ENCODE results near the gene GPR55. TPM values are rescaled to one million over a fixed set of nuclear protein-coding genes. Genes with fewer than 3 reads are reported as not detected.

Gene GPR55
- total RNA-seq, 1 experiment from 2014 or later, result 0.07 TPM

DNA sequence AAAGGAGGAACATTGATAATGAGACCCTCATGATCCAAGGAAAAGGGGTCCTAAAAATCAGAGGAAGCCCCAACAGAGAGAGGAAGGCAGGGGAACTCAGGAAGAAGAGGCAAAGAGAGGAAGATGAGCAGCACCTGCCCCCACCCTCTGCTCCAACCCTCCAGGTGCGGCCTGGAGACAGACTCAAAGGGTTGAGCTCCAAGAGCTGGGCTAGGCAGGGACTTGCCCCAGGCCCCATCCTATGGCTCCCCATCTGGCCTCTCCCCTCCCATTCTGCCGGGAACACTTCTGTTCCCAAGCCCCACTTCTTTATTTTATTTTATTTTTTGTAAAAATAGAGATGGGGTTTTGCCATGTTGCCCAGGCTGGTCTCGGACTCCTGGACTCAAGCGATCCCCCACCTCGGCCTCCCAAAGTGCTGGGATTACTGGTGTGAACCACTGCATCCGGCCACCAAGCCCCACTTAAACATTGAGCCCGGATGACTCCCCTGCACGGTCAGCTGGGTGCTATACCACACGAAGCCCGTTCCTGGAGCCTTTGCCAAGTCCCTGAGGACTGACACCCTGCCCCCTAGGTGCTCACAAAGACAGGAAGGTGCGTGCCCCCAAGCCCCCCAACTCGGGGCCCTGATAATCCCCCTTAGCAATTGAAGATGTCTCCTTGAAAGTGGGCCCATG lies 3.8 kb upstream of the GPR55 start:
- no peak overlapping the region for H3K4me2 ChIP-seq (ENCODE audit: low read length)
- DNase-seq (no peak), ATAC-seq (no peak)
- no peak overlapping the region for H2AFZ ChIP-seq (ENCODE audit: low read length)
- no peak overlapping the region for H3K4me3 ChIP-seq (ENCODE audit: low read length)
- no peaks in the 10 kb centered on the region for H3K36me3 ChIP-seq (ENCODE audit: low read depth, low read length)
- H3K27me3 ChIP-seq (ENCODE audit: low read length), result no peaks in the 10 kb centered on the region
- CTCF ChIA-PET, result no interaction called here
- no peaks in the 10 kb centered on the region for H3K79me2 ChIP-seq (ENCODE audit: low read length)
- no peaks in the 10 kb centered on the region for H4K20me1 ChIP-seq (ENCODE audit: low read length)
- TF ChIP-seq, protein P1, sequence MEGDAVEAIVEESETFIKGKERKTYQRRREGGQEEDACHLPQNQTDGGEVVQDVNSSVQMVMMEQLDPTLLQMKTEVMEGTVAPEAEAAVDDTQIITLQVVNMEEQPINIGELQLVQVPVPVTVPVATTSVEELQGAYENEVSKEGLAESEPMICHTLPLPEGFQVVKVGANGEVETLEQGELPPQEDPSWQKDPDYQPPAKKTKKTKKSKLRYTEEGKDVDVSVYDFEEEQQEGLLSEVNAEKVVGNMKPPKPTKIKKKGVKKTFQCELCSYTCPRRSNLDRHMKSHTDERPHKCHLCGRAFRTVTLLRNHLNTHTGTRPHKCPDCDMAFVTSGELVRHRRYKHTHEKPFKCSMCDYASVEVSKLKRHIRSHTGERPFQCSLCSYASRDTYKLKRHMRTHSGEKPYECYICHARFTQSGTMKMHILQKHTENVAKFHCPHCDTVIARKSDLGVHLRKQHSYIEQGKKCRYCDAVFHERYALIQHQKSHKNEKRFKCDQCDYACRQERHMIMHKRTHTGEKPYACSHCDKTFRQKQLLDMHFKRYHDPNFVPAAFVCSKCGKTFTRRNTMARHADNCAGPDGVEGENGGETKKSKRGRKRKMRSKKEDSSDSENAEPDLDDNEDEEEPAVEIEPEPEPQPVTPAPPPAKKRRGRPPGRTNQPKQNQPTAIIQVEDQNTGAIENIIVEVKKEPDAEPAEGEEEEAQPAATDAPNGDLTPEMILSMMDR (conservative IDR thresholded peaks at IDR 0.05; ENCODE audit: low read depth, low read length), result no peak
- TF ChIP-seq EZH2phosphoT487 (IDR thresholded peaks at IDR 0.05; ENCODE audit: borderline replicate concordance, low read length) (no peak), EZH2 (IDR thresholded peaks at IDR 0.05; ENCODE audit: low read length, unreplicated experiment) (no peak)
- intact Hi-C loops (cut with micrococcal nuclease), result no loop called here
- no peaks in the 10 kb centered on the region for H3K4me1 ChIP-seq (ENCODE audit: insufficient read depth, low read length)
- POLR2A ChIA-PET (ENCODE audit: unreplicated experiment), result interaction anchor here (0.6 kb wide), 1 partner anchor 583 kb away, joined by 3 read pairs; no protein-coding TSS in a partner anchor
- no peaks in the 10 kb centered on the region for H3K9me2 ChIP-seq (replicated peaks; ENCODE audit: low read length)
- H3K9ac ChIP-seq (ENCODE audit: low read length), result no peak overlapping the region
- BruUV-seq (replicated peaks), result no TSS peak
- no peaks in the 10 kb centered on the region for H3F3A ChIP-seq (ENCODE audit: low read length, unreplicated experiment)
- no peak overlapping the region for H3K27ac ChIP-seq (ENCODE audit: low read length)
- no peaks in the 10 kb centered on the region for H3K9me3 ChIP-seq (ENCODE audit: low read length)

DNA sequence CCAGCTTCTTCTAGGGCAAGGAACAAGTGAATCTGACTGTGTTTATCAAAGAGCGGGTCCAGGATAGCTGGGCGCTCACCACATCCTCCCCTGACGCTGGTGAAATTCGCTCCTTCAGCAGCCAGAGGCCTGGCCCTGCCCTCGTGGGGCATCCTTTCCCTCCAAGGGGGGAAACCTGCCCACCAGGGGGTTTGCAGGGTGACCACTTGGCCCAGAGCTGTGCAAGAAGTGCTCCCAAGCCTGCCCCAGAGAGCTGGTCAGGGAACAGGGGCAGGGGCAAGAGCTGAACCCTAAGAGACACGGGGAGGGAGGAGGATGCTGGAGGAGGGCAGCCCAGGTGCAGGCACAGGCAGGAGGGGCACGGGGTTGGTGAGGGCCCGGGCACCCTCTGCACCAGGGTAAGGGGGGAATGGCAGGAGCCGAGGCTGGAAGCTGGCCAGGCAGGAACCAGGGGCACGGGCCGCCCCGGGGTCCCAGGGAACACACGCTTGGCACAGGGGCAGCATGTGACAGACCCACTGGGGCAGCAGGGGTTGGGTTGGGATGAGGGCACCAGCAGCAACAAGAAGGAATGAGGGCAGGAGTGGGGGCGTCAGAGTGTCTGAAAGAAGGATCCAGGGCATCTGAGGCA lies 2.8 kb upstream of the GPR55 start:
- no peak for TF ChIP-seq EZH2phosphoT487 (IDR thresholded peaks at IDR 0.05; ENCODE audit: borderline replicate concordance, low read length)
- TF ChIP-seq, protein P1 (conservative IDR thresholded peaks at IDR 0.05; ENCODE audit: low read depth, low read length), result no peak
- TF ChIP-seq EZH2 (IDR thresholded peaks at IDR 0.05; ENCODE audit: low read length, unreplicated experiment), result no peak
- POLR2A ChIA-PET (ENCODE audit: unreplicated experiment), result no interaction called here
- no peaks in the 10 kb centered on the region for H4K20me1 ChIP-seq (ENCODE audit: low read length)
- H3K27me3 ChIP-seq (ENCODE audit: low read length), result no peaks in the 10 kb centered on the region
- H3K9me3 ChIP-seq (ENCODE audit: low read length), result no peaks in the 10 kb centered on the region
- DNase-seq (no peak), ATAC-seq (no peak)
- H3K9ac ChIP-seq (ENCODE audit: low read length), result no peak overlapping the region
- no peak overlapping the region for H2AFZ ChIP-seq (ENCODE audit: low read length)
- intact Hi-C loops (cut with micrococcal nuclease), result no loop called here
- H3K9me2 ChIP-seq (replicated peaks; ENCODE audit: low read length), result no peaks in the 10 kb centered on the region
- H3K4me1 ChIP-seq (ENCODE audit: insufficient read depth, low read length), result no peaks in the 10 kb centered on the region
- no peak overlapping the region for H3K4me2 ChIP-seq (ENCODE audit: low read length)
- no peaks in the 10 kb centered on the region for H3K79me2 ChIP-seq (ENCODE audit: low read length)
- no peak overlapping the region for H3K27ac ChIP-seq (ENCODE audit: low read length)
- H3K4me3 ChIP-seq (ENCODE audit: low read length), result no peak overlapping the region
- no peaks in the 10 kb centered on the region for H3F3A ChIP-seq (ENCODE audit: low read length, unreplicated experiment)
- CTCF ChIA-PET, result no interaction called here
- H3K36me3 ChIP-seq (ENCODE audit: low read depth, low read length), result no peaks in the 10 kb centered on the region
- BruUV-seq (replicated peaks), result no TSS peak
